ENCODE measurements around the gene MBOAT2.

GRCh38 chr2:8981876-8982275, 21.6 kb downstream of the MBOAT2 start:
- TF ChIP-seq CTCF (IDR thresholded peaks at IDR 0.05) (no peak), POLR2A (IDR thresholded peaks at IDR 0.05) (no peak)

Data from adrenal gland (tissue), 5 donors.